Stimulated activated naive CD8-positive, alpha-beta T cell treated with anti-CD3 and anti-CD28 coated beads, Interleukin-15, amount 100 ng/mL, for 72 hours (primary cell): ENCODE results near the gene MEOX1.
"Not testable (repeated sequence)": the region's sequence is repeated elsewhere in the genome, so short reads cannot be mapped to it uniquely, and the experiment has no call there.

ENCODE experiments used
- ATAC-seq: fragments of 150-1000 bp; cut with Tn5 transposase; 2 replicates; pipeline ENCODE4 v1.10.0; 2021; ENCODE audit warnings: mild to moderate bottlenecking, moderate library complexity
- DNase-seq, 2 donors: peaks; one replicate each; pipeline ENCODE4 v3.0.0; 2021 to 2022
- H3K27ac Mint-ChIP-seq, 2 donors: one replicate each; pipeline ENCODE4 v1.8.0; 2022; ENCODE audit warnings: mild to moderate bottlenecking in 2 of 2, mixed read lengths in 2 of 2, moderate library complexity in 2 of 2
- H3K27me3 Mint-ChIP-seq: one replicate; pipeline ENCODE4 v1.8.0; 2022; ENCODE audit warnings: mixed read lengths
- H3K4me1 Mint-ChIP-seq: one replicate; pipeline ENCODE4 v1.8.0; 2022; ENCODE audit warnings: mild to moderate bottlenecking, mixed read lengths
- H3K4me3 Mint-ChIP-seq, 2 donors: one replicate each; pipeline ENCODE4 v1.8.0; 2022; ENCODE audit warnings: mild to moderate bottlenecking in 2 of 2, mixed read lengths in 2 of 2, moderate library complexity in 1 of 2
- H3K9me3 Mint-ChIP-seq, 2 donors: one replicate each; pipeline ENCODE4 v1.8.0; 2022; ENCODE audit warnings: mixed read lengths in 2 of 2

MEOX1 gene

DNA sequence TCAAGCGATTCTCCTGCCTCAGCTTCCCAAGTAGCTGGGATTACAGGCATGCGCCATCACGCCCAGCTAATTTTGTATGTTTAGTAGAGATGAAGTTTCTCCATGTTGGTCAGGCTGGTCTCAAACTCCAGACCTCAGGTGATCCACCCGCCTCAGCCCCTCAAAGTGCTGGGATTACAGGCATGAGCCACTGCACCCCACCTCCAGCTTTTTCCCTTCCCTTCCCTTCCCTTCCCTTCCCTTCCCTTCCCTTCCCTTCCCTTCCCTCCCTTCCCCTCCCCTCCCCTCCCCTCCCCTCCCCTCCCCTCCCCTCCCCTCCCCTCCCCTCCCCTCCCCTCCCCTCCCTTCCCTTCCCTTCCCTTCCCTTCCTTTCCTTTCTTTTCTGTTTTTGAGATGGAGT, 59.2 kb downstream of the MEOX1 start:
- H3K4me1 Mint-ChIP-seq, H3K4me3 Mint-ChIP-seq, ATAC-seq, H3K27me3 Mint-ChIP-seq, H3K9me3 Mint-ChIP-seq, DNase-seq: not testable (repeated sequence)
- peak overlapping the region in 1 of 2 donors; percentile 40 for H3K27ac Mint-ChIP-seq

DNA sequence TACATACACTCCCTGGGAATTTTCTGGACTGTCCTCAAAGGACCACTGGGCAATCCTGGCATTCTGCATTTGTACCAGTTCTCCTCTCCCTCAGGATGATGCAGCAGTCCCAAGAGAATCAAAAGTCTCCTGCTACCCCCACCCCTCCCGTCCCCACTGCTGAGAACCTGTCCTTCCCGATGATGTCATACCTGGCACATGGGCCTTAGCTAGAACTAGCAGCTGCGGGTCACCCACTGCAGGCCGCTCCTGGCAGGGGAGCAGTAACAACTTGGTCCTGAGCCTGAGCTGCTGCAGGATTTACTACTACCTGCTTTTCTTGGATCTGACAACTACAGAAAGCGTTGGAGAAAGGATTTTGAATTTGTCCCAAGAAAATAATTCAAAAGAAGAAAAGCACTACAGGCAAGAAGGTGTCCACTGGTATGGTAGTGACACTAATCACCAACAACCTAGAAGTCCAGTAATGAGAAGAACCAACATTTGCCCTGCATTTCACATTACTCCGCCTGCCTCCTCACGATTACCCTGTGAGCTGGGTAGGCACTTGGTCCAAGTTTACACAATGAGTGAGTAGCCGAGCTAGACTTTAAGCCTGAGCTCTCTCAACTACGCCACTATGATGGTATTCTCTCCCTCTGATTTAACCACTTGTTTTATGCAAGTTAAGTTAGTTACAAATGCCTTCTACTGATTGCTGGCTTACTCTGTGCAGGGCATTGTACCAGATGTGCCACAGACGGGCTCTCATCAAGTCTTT, 60.3 kb downstream of the MEOX1 start:
- H3K4me3 Mint-ChIP-seq = no peak overlapping the region
- H3K9me3 Mint-ChIP-seq = no peaks in the 10 kb centered on the region
- H3K27ac Mint-ChIP-seq = no peak overlapping the region
- ATAC-seq (no peak), DNase-seq (no peak)
- H3K4me1 Mint-ChIP-seq = no peaks in the 10 kb centered on the region
- H3K27me3 Mint-ChIP-seq = peaks cover 8% of the 10 kb centered on the region

DNA sequence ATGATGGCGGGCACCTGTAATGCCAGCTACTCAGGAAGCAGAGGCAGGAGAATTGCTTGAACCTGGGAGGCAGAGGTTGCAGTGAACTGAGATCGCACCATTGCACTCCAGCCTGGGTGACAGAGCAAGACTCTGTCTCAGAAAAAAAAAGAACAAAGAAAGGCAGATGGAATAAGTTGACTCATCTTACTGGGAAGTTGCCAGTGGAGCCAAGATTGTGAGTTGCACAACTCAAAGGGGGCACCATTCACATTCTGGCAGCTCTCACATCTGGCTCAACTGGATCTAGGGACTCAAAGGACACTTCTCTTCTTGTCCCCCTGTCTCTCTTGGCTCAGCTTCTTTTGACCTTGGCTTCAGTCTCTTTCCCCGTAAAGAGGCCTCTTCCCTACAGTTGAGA, 61.9 kb downstream of the MEOX1 start:
- Mint-ChIP-seq H3K9me3 (no peaks in the 10 kb centered on the region), H3K4me1 (no peaks in the 10 kb centered on the region), H3K27me3 (peaks cover under 1% of the 10 kb centered on the region), H3K27ac (no peak overlapping the region), H3K4me3 (no peak overlapping the region)
- no peak for ATAC-seq
- no peak for DNase-seq

DNA sequence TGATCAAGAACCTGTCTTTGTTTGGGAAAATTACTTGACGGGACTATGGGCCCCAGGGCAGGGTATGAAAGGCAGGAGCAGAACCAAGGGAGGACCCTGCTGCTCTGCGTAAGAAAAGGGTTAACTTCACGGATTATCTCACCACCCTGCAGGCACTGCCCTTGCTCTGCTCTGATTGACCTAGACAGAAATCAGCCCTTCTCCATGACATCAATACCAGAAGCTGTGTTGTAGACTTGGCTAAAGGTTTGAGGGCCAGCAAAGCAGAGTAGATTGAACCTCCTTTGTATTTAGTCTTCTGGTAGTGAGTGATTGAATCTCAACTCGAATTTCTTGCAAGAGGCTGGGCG, 62.7 kb downstream of the MEOX1 start:
- no peak overlapping the region for H3K4me3 Mint-ChIP-seq
- H3K27me3 Mint-ChIP-seq = no peaks in the 10 kb centered on the region
- no peaks in the 10 kb centered on the region for H3K4me1 Mint-ChIP-seq
- H3K9me3 Mint-ChIP-seq = no peaks in the 10 kb centered on the region
- DNase-seq = no peak
- ATAC-seq = no peak
- H3K27ac Mint-ChIP-seq = no peak overlapping the region

DNA sequence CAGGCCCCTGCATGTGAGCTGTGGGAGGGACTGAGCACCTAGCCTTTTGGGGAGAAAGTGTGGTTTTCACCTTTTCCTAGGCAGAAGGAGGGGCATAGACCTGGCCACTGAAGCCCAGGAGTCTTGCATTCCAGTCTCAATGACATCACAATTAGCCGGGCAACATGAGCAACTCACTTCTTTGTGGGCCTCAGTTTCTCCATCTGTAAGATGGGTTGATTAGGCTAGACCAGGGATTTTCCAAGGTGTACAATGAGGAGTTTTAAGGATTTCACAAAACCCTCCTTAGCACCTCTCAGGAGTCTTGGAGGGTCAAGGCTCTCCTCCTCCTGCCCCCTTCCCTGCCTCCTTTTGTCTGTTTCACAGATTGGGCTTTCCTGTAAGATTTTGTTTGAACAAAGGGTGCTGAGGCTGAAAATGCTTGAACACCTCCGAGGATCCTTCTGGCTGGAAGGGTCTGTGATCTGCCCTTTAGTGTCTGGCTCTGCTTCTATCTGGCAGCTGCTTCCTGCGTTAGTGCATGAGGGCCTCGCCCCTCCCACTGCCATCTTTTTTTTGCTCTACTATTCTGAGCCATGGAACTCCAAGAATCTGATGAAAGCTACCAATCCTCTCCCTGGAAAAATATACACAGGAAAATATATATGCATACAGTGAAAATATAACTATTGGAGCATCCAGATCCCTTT, 63.2 kb downstream of the MEOX1 start:
- peak overlapping the region in 1 of 2 donors; percentile 54 for H3K27ac Mint-ChIP-seq
- ATAC-seq (no peak), DNase-seq (no peak)
- H3K27me3 Mint-ChIP-seq = no peaks in the 10 kb centered on the region
- H3K4me3 Mint-ChIP-seq = no peak overlapping the region
- no peaks in the 10 kb centered on the region for H3K4me1 Mint-ChIP-seq
- no peaks in the 10 kb centered on the region for H3K9me3 Mint-ChIP-seq

DNA sequence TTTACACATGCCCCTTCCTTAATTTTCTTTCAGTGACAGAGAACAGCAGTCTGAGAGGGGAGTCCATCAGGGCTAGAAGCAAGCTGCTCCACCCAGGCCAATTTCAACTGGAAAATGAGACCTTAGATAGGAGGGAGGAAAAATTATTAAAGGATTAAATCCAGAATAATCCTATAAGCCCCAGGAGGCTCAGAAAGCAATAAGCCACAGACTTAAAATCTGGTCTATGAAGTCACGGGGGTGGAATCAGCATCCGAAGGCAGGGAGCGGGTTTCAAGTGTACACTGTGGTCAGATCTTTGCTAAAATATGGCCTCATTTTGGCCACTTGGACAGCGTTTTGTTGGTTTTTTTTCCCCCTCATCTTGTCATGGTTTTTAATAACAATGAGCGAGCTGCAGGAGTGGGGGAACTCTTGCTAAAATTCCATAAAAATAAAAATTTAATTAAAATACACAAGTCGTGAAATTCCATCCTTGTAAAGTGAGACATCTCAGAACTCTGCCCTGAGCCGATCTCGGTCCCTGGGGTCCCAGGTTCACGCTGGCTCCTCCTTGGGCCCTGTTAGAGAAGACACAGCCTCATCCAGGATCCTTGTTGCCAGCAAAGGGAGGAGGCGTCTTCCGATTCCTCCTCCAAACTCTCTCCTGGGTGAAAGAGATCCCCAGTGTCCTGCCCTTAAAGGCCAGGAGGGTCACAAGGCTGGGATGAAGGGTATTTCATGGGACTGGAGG, 63.9 kb downstream of the MEOX1 start:
- ATAC-seq = no peak
- H3K4me1 Mint-ChIP-seq = no peaks in the 10 kb centered on the region
- no peak overlapping the region for H3K4me3 Mint-ChIP-seq
- no peak for DNase-seq
- H3K27me3 Mint-ChIP-seq = no peaks in the 10 kb centered on the region
- H3K27ac Mint-ChIP-seq = no peak overlapping the region
- H3K9me3 Mint-ChIP-seq = no peaks in the 10 kb centered on the region

DNA sequence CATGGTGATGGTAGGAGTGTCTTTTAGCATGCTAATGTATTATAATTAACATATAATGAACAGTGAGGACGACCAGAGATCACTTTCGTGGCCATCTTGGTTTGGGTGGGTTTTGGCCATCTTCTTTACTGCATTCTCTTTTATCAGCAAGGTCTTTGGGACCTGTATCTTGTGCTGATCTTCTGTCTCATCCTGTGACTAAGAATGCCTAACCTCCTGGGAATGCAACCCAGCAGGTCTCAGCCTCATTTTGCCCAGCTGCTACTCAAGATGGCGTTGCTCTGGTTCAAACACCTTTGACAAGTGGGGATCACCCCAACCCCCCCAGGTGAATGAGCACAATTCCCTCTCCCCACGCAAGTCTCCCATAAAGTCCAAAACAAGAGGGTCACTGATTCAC, 66.3 kb downstream of the MEOX1 start:
- H3K4me3 Mint-ChIP-seq = no peak overlapping the region
- no peaks in the 10 kb centered on the region for H3K9me3 Mint-ChIP-seq
- H3K27me3 Mint-ChIP-seq = no peaks in the 10 kb centered on the region
- ATAC-seq (no peak), DNase-seq (no peak)
- H3K4me1 Mint-ChIP-seq = no peaks in the 10 kb centered on the region
- H3K27ac Mint-ChIP-seq = no peak overlapping the region

DNA sequence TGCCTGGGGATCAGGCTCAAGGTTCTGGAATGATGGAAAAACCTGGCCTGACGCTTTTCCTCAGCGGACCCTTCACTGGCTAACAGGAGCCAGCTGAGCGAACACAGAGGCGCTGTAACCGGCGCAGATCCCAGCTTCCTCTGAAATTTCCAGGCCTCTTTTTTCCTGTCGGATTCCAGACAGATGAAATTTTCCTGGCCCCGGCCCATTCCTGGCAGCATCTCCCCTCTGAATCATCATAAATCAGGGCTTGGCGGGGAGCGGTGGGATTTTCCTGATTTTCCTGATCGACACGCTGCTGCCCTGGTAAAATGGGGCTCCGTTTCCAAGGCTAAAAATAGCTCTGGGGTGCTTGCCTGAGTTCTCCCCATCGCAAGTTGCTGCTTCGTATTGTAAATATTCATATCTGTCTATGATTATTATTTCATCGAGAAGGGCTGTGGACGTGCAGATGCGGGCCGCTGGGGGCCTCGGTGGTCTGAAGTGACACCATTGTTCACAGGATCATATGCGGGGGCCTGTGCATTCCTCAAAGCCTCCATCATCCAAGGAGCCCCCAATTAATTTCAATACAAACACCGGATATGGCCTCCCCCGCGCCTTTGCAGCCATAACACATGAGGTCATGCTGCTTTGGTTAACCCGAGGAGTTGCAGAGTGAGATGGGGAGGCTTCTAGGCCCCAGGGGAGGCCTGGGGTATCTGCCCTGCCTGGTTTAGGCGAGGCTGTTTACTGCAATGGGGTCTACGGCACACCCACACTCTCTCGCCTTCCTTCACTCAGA, 69.8 kb downstream of the MEOX1 start:
- no peaks in the 10 kb centered on the region for H3K9me3 Mint-ChIP-seq
- H3K27me3 Mint-ChIP-seq = no peaks in the 10 kb centered on the region
- DNase-seq (no peak), ATAC-seq (no peak)
- H3K4me1 Mint-ChIP-seq = no peaks in the 10 kb centered on the region
- H3K4me3 Mint-ChIP-seq = no peak overlapping the region
- H3K27ac Mint-ChIP-seq = no peak overlapping the region

DNA sequence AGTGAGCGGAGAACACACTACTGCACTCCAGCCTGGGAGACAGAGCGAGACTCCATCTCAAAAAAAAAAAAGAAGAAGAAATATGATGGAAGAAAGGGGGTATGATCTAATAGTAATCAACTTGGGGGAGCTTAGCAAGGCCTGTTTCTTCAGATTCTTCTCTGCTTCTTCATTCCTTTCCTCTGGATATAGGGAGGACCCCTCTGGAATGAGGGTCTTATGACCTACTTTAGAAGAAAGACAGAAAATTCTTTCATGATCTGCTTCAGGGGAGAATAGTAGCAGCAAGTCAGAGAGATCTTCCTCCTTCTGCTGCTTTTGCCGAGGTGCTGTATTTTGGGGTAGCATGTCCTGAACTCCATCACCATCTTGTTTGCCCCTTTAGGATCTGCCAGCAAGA, 70.7 kb downstream of the MEOX1 start:
- no peaks in the 10 kb centered on the region for H3K9me3 Mint-ChIP-seq
- DNase-seq (no peak), ATAC-seq (no peak)
- no peak overlapping the region for H3K4me3 Mint-ChIP-seq
- H3K27ac Mint-ChIP-seq = no peak overlapping the region
- H3K4me1 Mint-ChIP-seq = no peaks in the 10 kb centered on the region
- H3K27me3 Mint-ChIP-seq = no peaks in the 10 kb centered on the region
